HG03159 (cell line): Measurements from ENCODE around the gene UTP25.
"Not testable (repeated sequence)": the region's sequence is repeated elsewhere in the genome, so short reads cannot be mapped to it uniquely, and the experiment has no call there.

Experiments used
- ATAC-seq: cut with Tn5 transposase; IDR thresholded peaks from one replicate; pipeline ENCODE4 v1.9.1; 2021; ENCODE audit warnings: mild to moderate bottlenecking, moderate library complexity; ENCODE audit not compliant: unreplicated experiment

The UTP25 gene

GRCh38 chr1:209827384-209828262 is at the start of gene UTP25:
Gene UTP25 (plus strand): TSS chr1:209827972. CDS start chr1:209828064, 92 bp downstream.
- ATAC-seq = peak; percentile 89

GRCh38 chr1:209778102-209778501 is 49.7 kb upstream of the UTP25 start:
- no peak for ATAC-seq

GRCh38 chr1:209780268-209780667 is 47.5 kb upstream of the UTP25 start:
- no peak for ATAC-seq

GRCh38 chr1:209783386-209783785 is 44.4 kb upstream of the UTP25 start:
- ATAC-seq = no peak

GRCh38 chr1:209784265-209785169 is 43.3 kb upstream of the UTP25 start, which contains the start of gene C1orf74:
Gene C1orf74 (minus strand): TSS chr1:209784559. CDS start chr1:209783634, 925 bp downstream.
- ATAC-seq = peak; percentile 99

- ATAC-seq = no peak
These were observed 42.2 kb upstream of the UTP25 start for GRCh38 chr1:209785592-209785991.

- ATAC-seq = no peak
These were observed 41.6 kb upstream of the UTP25 start for GRCh38 chr1:209786146-209786545.

GRCh38 chr1:209787551-209787950 is 40.2 kb upstream of the UTP25 start:
- ATAC-seq = no peak

- no peak for ATAC-seq
These were observed 38.5 kb upstream of the UTP25 start for GRCh38 chr1:209789245-209789644.

GRCh38 chr1:209790286-209791193 is 37.2 kb upstream of the UTP25 start:
- ATAC-seq = no peak

GRCh38 chr1:209791920-209792319 is 35.9 kb upstream of the UTP25 start:
- no peak for ATAC-seq

- ATAC-seq = not testable (repeated sequence)
These were observed 34.1 kb upstream of the UTP25 start for GRCh38 chr1:209793711-209794110.

GRCh38 chr1:209797978-209798639 is 29.7 kb upstream of the UTP25 start:
- ATAC-seq = no peak

- no peak for ATAC-seq
These were observed 26.6 kb upstream of the UTP25 start for GRCh38 chr1:209800984-209801834.

- ATAC-seq = no peak
These were observed 25.5 kb upstream of the UTP25 start for GRCh38 chr1:209802117-209802779.

- ATAC-seq = no peak
These were observed 25.0 kb upstream of the UTP25 start for GRCh38 chr1:209802780-209803152.

GRCh38 chr1:209803568-209803967 is 24.2 kb upstream of the UTP25 start:
- ATAC-seq = no peak

GRCh38 chr1:209805341-209805781 is 22.4 kb upstream of the UTP25 start:
- ATAC-seq = no peak
